H9 (cell line): ENCODE measurements around the gene GPR87. TPM values are rescaled to one million over a fixed set of nuclear protein-coding genes. Genes with fewer than 3 reads are reported as not detected.

Source experiments
- DNase-seq: peaks from one replicate; pipeline ENCODE4 v3.0.0-alpha.2; 2017
- H2AFZ ChIP-seq: one replicate; pipeline ENCODE4 v1.6.1; 2013; ENCODE audit warnings: mild to moderate bottlenecking, low read length, control low read depth, moderate library complexity
- H2AK5ac ChIP-seq: 2 replicates; pipeline ENCODE4 v1.6.1; 2013; ENCODE audit warnings: low read length, control low read depth, mixed read lengths; ENCODE audit not compliant: insufficient read length
- H2BK120ac ChIP-seq: one replicate; pipeline ENCODE4 v1.6.1; 2013; ENCODE audit warnings: low read depth, mild to moderate bottlenecking, low read length, control low read depth, inconsistent platforms; ENCODE audit not compliant: poor library complexity, severe bottlenecking
- H2BK12ac ChIP-seq: 2 replicates; pipeline ENCODE4 v1.6.1; 2013; ENCODE audit warnings: low read length, control low read depth, mixed read lengths, low read depth; ENCODE audit not compliant: insufficient read length
- H2BK15ac ChIP-seq: 2 replicates; pipeline ENCODE4 v1.6.1; 2013; ENCODE audit warnings: low read depth, low read length, control low read depth
- H2BK20ac ChIP-seq: one replicate; pipeline ENCODE4 v1.6.1; 2013; ENCODE audit warnings: low read depth, mild to moderate bottlenecking, low read length, control low read depth, inconsistent platforms; ENCODE audit not compliant: poor library complexity, severe bottlenecking
- H2BK5ac ChIP-seq: 2 replicates; pipeline ENCODE4 v1.6.1; 2013; ENCODE audit warnings: low read length, control low read depth, mixed read lengths; ENCODE audit not compliant: insufficient read length
- H3K14ac ChIP-seq: 2 replicates; pipeline ENCODE4 v1.6.1; 2013; ENCODE audit warnings: low read length, control low read depth; ENCODE audit not compliant: insufficient read depth
- H3K18ac ChIP-seq: 2 replicates; pipeline ENCODE4 v1.6.1; 2013; ENCODE audit warnings: low read depth, mild to moderate bottlenecking, mixed read lengths, low read length, control low read depth; ENCODE audit not compliant: insufficient read length
- H3K23ac ChIP-seq: 2 replicates; pipeline ENCODE4 v1.6.1; 2013; ENCODE audit warnings: low read length, control low read depth, mixed read lengths, low read depth; ENCODE audit not compliant: insufficient read length
- H3K23me2 ChIP-seq: 2 replicates; pipeline ENCODE4 v1.6.1; 2013; ENCODE audit warnings: low read depth, mild to moderate bottlenecking, mixed read lengths, low read length, control low read depth; ENCODE audit not compliant: insufficient read length, poor library complexity, severe bottlenecking
- H3K27ac ChIP-seq: 2 replicates; pipeline ENCODE4 v1.5.1; 2013; ENCODE audit warnings: low read length, control low read depth, mixed read lengths, low read depth; ENCODE audit not compliant: insufficient read length
- H3K27me3 ChIP-seq: 2 replicates; pipeline ENCODE4 v1.6.1; 2013; ENCODE audit warnings: low read length, control low read depth, inconsistent platforms; ENCODE audit not compliant: insufficient read depth
- H3K4ac ChIP-seq: 2 replicates; pipeline ENCODE4 v1.6.1; 2013; ENCODE audit warnings: low read depth, mild to moderate bottlenecking, control low read depth, inconsistent platforms, low read length, moderate library complexity
- H3K4me1 ChIP-seq: 2 replicates; pipeline ENCODE4 v1.6.1; 2013; ENCODE audit warnings: low read length, control low read depth, inconsistent platforms; ENCODE audit not compliant: insufficient read depth
- H3K4me2 ChIP-seq: 2 replicates; pipeline ENCODE4 v1.6.1; 2013; ENCODE audit warnings: low read length, control low read depth, mixed read lengths; ENCODE audit not compliant: insufficient read length, insufficient read depth
- H3K56ac ChIP-seq: 2 replicates; pipeline ENCODE4 v1.6.1; 2013; ENCODE audit warnings: low read depth, mild to moderate bottlenecking, mixed read lengths, low read length, control low read depth; ENCODE audit not compliant: insufficient read length
- H3K79me1 ChIP-seq: 2 replicates; pipeline ENCODE4 v1.6.1; 2013; ENCODE audit warnings: low read depth, mild to moderate bottlenecking, moderate library complexity, low read length, control low read depth, inconsistent platforms; ENCODE audit not compliant: insufficient read depth, poor library complexity, severe bottlenecking
- H3K79me2 ChIP-seq: 2 replicates; pipeline ENCODE4 v1.6.1; 2013; ENCODE audit warnings: low read length, control low read depth, inconsistent platforms; ENCODE audit not compliant: insufficient read depth
- H3K9ac ChIP-seq: 2 replicates; pipeline ENCODE4 v1.6.1; 2013; ENCODE audit warnings: low read length, control low read depth, mixed read lengths; ENCODE audit not compliant: insufficient read length; ENCODE audit errors: extremely low read depth
- H3K9me3 ChIP-seq: one replicate; pipeline ENCODE4 v1.6.1; 2013; ENCODE audit warnings: low read depth, low read length, inconsistent platforms; ENCODE audit not compliant: control insufficient read depth
- H3T11ph ChIP-seq: one replicate; pipeline ENCODE4 v1.6.1; 2013; ENCODE audit warnings: mild to moderate bottlenecking, low read length, control low read depth, inconsistent platforms
- H4K20me1 ChIP-seq: one replicate; pipeline ENCODE4 v1.6.1; 2013; ENCODE audit not compliant: control insufficient read depth, insufficient read length, insufficient read depth
- H4K5ac ChIP-seq: 2 replicates; pipeline ENCODE4 v1.6.1; 2013; ENCODE audit warnings: low read depth, mild to moderate bottlenecking, mixed read lengths, low read length, control low read depth; ENCODE audit not compliant: insufficient read length
- H4K8ac ChIP-seq: replicated peaks from 2 replicates; pipeline ENCODE4 v1.6.1; 2013; ENCODE audit warnings: low read length, control low read depth, mixed read lengths, low read depth; ENCODE audit not compliant: insufficient read length
- H4K91ac ChIP-seq: 2 replicates; pipeline ENCODE4 v1.6.1; 2013; ENCODE audit warnings: low read depth, mild to moderate bottlenecking, moderate library complexity, mixed read lengths, low read length, control low read depth; ENCODE audit not compliant: insufficient read length
- H3K27ac Mint-ChIP-seq, 3 experiments: 2 replicates in 2 of 3; 3 replicates in 1 of 3; pipeline ENCODE4 v1.8.0; 2020 to 2021; ENCODE audit warnings: mixed read lengths in 3 of 3, mild to moderate bottlenecking in 1 of 3, moderate library complexity in 1 of 3
- H3K27me3 Mint-ChIP-seq: 2 replicates; pipeline ENCODE4 v1.8.0; 2021; ENCODE audit warnings: low read depth, mild to moderate bottlenecking, moderate library complexity, mixed read lengths
- H3K36me3 Mint-ChIP-seq, 3 experiments: 2 replicates in 2 of 3; 3 replicates in 1 of 3; pipeline ENCODE4 v1.8.0; 2020 to 2021; ENCODE audit warnings: low read depth in 3 of 3, mixed read lengths in 3 of 3; ENCODE audit not compliant: insufficient read depth in 1 of 3
- H3K4me1 Mint-ChIP-seq, 2 experiments: 2 replicates each; pipeline ENCODE4 v1.8.0; 2020; ENCODE audit warnings: mixed read lengths in 2 of 2
- H3K4me3 Mint-ChIP-seq, 2 experiments: 2 replicates in 1 of 2; 3 replicates in 1 of 2; pipeline ENCODE4 v1.8.0; 2020 to 2021; ENCODE audit warnings: mild to moderate bottlenecking in 2 of 2, mixed read lengths in 2 of 2, moderate library complexity in 1 of 2
- H3K9me3 Mint-ChIP-seq, 2 experiments: 2 replicates in 1 of 2; 3 replicates in 1 of 2; pipeline ENCODE4 v1.8.0; 2020; ENCODE audit warnings: mild to moderate bottlenecking in 2 of 2, mixed read lengths in 2 of 2, moderate library complexity in 1 of 2
- WGBS: extraction: QIAGEN DNeasy Blood & Tissue Kit; methylation state at CpG from one replicate; pipeline ENCODE4 v1.1.7; 2013; ENCODE audit warnings: missing lambda C conversion rate, low lambda C conversion rate, mixed read lengths; ENCODE audit not compliant: insufficient read length; ENCODE audit errors: extremely low coverage; 5-methylcytosine and 5-hydroxymethylcytosine counted together
- total RNA-seq: library from RNA; stranded (reverse); gene quantifications from 2 replicates; pipeline ENCODE4 v1.2.1, GENCODE V29; 2021
- TF ChIP-seq, protein P1 (sequence below): fragments of 200-600 bp; sonication (generic); conservative IDR thresholded peaks from 3 replicates; pipeline ENCODE4 v1.8.0; 2021; ENCODE audit warnings: antibody characterized with exemption, mild to moderate bottlenecking

GPR87 gene
- total RNA-seq, 1 experiment from 2014 or later = 0.33 TPM

GRCh38 chr3:151276038-151276686 is 40.5 kb downstream of the GPR87 start:
- Mint-ChIP-seq H3K4me1 (peaks cover 4 to 8% of the 10 kb centered on the region in 2 experiments; a peak in 3 of 4 replicates), H3K27ac (no peak overlapping the region), H3K9me3 (no peaks in the 10 kb centered on the region), H3K36me3 (no peaks in the 10 kb centered on the region), H3K4me3 (no peak overlapping the region), H3K27me3 (no peaks in the 10 kb centered on the region)
- no peak overlapping the region for H4K5ac ChIP-seq
- TF ChIP-seq, protein P1, sequence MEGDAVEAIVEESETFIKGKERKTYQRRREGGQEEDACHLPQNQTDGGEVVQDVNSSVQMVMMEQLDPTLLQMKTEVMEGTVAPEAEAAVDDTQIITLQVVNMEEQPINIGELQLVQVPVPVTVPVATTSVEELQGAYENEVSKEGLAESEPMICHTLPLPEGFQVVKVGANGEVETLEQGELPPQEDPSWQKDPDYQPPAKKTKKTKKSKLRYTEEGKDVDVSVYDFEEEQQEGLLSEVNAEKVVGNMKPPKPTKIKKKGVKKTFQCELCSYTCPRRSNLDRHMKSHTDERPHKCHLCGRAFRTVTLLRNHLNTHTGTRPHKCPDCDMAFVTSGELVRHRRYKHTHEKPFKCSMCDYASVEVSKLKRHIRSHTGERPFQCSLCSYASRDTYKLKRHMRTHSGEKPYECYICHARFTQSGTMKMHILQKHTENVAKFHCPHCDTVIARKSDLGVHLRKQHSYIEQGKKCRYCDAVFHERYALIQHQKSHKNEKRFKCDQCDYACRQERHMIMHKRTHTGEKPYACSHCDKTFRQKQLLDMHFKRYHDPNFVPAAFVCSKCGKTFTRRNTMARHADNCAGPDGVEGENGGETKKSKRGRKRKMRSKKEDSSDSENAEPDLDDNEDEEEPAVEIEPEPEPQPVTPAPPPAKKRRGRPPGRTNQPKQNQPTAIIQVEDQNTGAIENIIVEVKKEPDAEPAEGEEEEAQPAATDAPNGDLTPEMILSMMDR = no peak
- DNase-seq = no peak
- H3K9me3 ChIP-seq = no peaks in the 10 kb centered on the region
- H2BK20ac ChIP-seq = no peak overlapping the region
- H2BK120ac ChIP-seq = no peak overlapping the region
- H2BK15ac ChIP-seq = no peak overlapping the region
- no peak overlapping the region for H3K27ac ChIP-seq
- H3K56ac ChIP-seq = no peak overlapping the region
- H2BK5ac ChIP-seq = no peak overlapping the region
- no peak overlapping the region for H3K9ac ChIP-seq
- no peaks in the 10 kb centered on the region for H4K20me1 ChIP-seq
- no peak overlapping the region for H3K18ac ChIP-seq
- no peak overlapping the region for H2BK12ac ChIP-seq
- no peak overlapping the region for H4K91ac ChIP-seq
- H3K4me2 ChIP-seq = no peak overlapping the region
- H3T11ph ChIP-seq = no peak overlapping the region
- no peak overlapping the region for H3K4ac ChIP-seq
- no peaks in the 10 kb centered on the region for H3K79me2 ChIP-seq
- no peak overlapping the region for H3K23ac ChIP-seq
- H3K23me2 ChIP-seq = no peaks in the 10 kb centered on the region
- H3K27me3 ChIP-seq = no peaks in the 10 kb centered on the region
- no peak overlapping the region for H4K8ac ChIP-seq
- H2AK5ac ChIP-seq = no peak overlapping the region
- no peak overlapping the region for H2AFZ ChIP-seq
- no peaks in the 10 kb centered on the region; the same call in 1 of the 2 replicates for H3K4me1 ChIP-seq
- H3K79me1 ChIP-seq = peaks cover 3% of the 10 kb centered on the region
- H3K14ac ChIP-seq = no peak overlapping the region
- no CpG with 5 or more reads among the region's 2 CpGs for WGBS
